Measurements from ENCODE around the gene EYS.
"Not testable (repeated sequence)": the region's sequence is repeated elsewhere in the genome, so short reads cannot be mapped to it uniquely, and the experiment has no call there.

The EYS gene

GRCh38 chr6:64469405-64469804 is 1237.6 kb downstream of the EYS start:
- TF ChIP-seq CTCF (conservative IDR thresholded peaks at IDR 0.05) = peak; percentile 68
- H3K27ac ChIP-seq = not testable (repeated sequence)

GRCh38 chr6:64467656-64468055 is 1239.4 kb downstream of the EYS start:
- TF ChIP-seq CTCF (conservative IDR thresholded peaks at IDR 0.05) = no peak
- H3K27ac ChIP-seq = no peak overlapping the region

GRCh38 chr6:64459411-64459944 is 1247.5 kb downstream of the EYS start:
- no peak overlapping the region for H3K27ac ChIP-seq
- no peak for TF ChIP-seq CTCF (conservative IDR thresholded peaks at IDR 0.05)

GRCh38 chr6:64448101-64448500 is 1258.9 kb downstream of the EYS start:
- H3K27ac ChIP-seq = not testable (repeated sequence)

- H3K27ac ChIP-seq = no peak overlapping the region
- no peak for TF ChIP-seq CTCF (conservative IDR thresholded peaks at IDR 0.05)
Observed at GRCh38 chr6:64445038-64445437, 1262.0 kb downstream of the EYS start.

GRCh38 chr6:64439274-64439673 is 1267.8 kb downstream of the EYS start:
- H3K27ac ChIP-seq = no peak overlapping the region
- TF ChIP-seq CTCF (conservative IDR thresholded peaks at IDR 0.05) = no peak

GRCh38 chr6:64437996-64438395 is 1269.0 kb downstream of the EYS start:
- no peak overlapping the region for H3K27ac ChIP-seq
- TF ChIP-seq CTCF (conservative IDR thresholded peaks at IDR 0.05) = no peak

- H3K27ac ChIP-seq = no peak overlapping the region
- TF ChIP-seq CTCF (conservative IDR thresholded peaks at IDR 0.05) = no peak
Observed at GRCh38 chr6:64429926-64430325, 1277.1 kb downstream of the EYS start.

Data from VCaP (cell line).